Neuronal stem cell (in vitro differentiated cells): ENCODE measurements around the gene DTNB.

Source experiments
- DNase-seq: peaks from one replicate; pipeline ENCODE4 v3.0.0-alpha.2; 2013; ENCODE audit warnings: low spot score
- H2AFZ ChIP-seq: one replicate; pipeline ENCODE4 v1.6.1; 2013; ENCODE audit warnings: mild to moderate bottlenecking, low read length, inconsistent platforms
- H2AK5ac ChIP-seq: 2 replicates; pipeline ENCODE4 v1.6.1; 2013; ENCODE audit warnings: low read depth, mild to moderate bottlenecking, inconsistent platforms, low read length, moderate library complexity, mixed read lengths
- H2BK120ac ChIP-seq: 2 replicates; pipeline ENCODE4 v1.6.1; 2013; ENCODE audit warnings: low read depth, mild to moderate bottlenecking, inconsistent platforms, low read length, moderate library complexity, mixed read lengths
- H2BK12ac ChIP-seq: one replicate; pipeline ENCODE4 v1.6.1; 2013; ENCODE audit warnings: low read length, inconsistent platforms
- H2BK15ac ChIP-seq: 2 replicates; pipeline ENCODE4 v1.6.1; 2013; ENCODE audit warnings: mild to moderate bottlenecking, low read length, inconsistent platforms, mixed read lengths
- H2BK5ac ChIP-seq: one replicate; pipeline ENCODE4 v1.6.1; 2013; ENCODE audit warnings: inconsistent platforms, mild to moderate bottlenecking, low read length, moderate library complexity
- H3K14ac ChIP-seq: one replicate; pipeline ENCODE4 v1.6.1; 2013; ENCODE audit warnings: low read length, inconsistent platforms
- H3K18ac ChIP-seq: 2 replicates; pipeline ENCODE4 v1.6.1; 2013; ENCODE audit warnings: low read length, inconsistent platforms
- H3K23ac ChIP-seq: 2 replicates; pipeline ENCODE4 v1.6.1; 2013; ENCODE audit warnings: low read depth, mild to moderate bottlenecking, mixed read lengths, low read length, inconsistent platforms; ENCODE audit not compliant: poor library complexity
- H3K27ac ChIP-seq: replicated peaks from 3 replicates; pipeline ENCODE4 v1.5.1; 2013; ENCODE audit warnings: low read length, inconsistent platforms
- H3K27me3 ChIP-seq, 3 experiments: 2 replicates each; pipeline ENCODE4 v1.6.1; 2013; ENCODE audit warnings: low read length in 3 of 3, mild to moderate bottlenecking in 2 of 3, inconsistent platforms in 1 of 3, low read depth in 1 of 3, mixed read lengths in 1 of 3, moderate library complexity in 1 of 3; ENCODE audit not compliant: control insufficient read depth in 3 of 3, insufficient read depth in 3 of 3
- H3K36me3 ChIP-seq, 2 donors: replicated peaks in 1 of 2; 2 replicates each; pipeline ENCODE4 v1.6.1; 2013; ENCODE audit warnings: low read length in 2 of 2; ENCODE audit not compliant: control insufficient read depth in 2 of 2, insufficient read depth in 2 of 2
- H3K4ac ChIP-seq: 2 replicates; pipeline ENCODE4 v1.6.1; 2013; ENCODE audit warnings: inconsistent platforms, mild to moderate bottlenecking, low read length, moderate library complexity
- H3K4me1 ChIP-seq, 2 donors: 1 replicate in 1 of 2; 2 replicates in 1 of 2; pipeline ENCODE4 v1.6.1; 2013; ENCODE audit warnings: low read length in 2 of 2, low read depth in 1 of 2; ENCODE audit not compliant: control insufficient read depth in 2 of 2, insufficient read depth in 1 of 2
- H3K4me2 ChIP-seq: one replicate; pipeline ENCODE4 v1.6.1; 2013; ENCODE audit warnings: mild to moderate bottlenecking, low read length, inconsistent platforms; ENCODE audit not compliant: insufficient read depth, poor library complexity, severe bottlenecking
- H3K4me3 ChIP-seq, 2 donors: 2 replicates each; pipeline ENCODE4 v1.5.1; 2013; ENCODE audit warnings: low read length in 2 of 2, mild to moderate bottlenecking in 2 of 2, inconsistent platforms in 1 of 2, moderate library complexity in 1 of 2
- H3K79me1 ChIP-seq: one replicate; pipeline ENCODE4 v1.6.1; 2013; ENCODE audit warnings: low read depth, mild to moderate bottlenecking, inconsistent platforms, low read length, moderate library complexity
- H3K9ac ChIP-seq: one replicate; pipeline ENCODE4 v1.6.1; 2013; ENCODE audit warnings: mild to moderate bottlenecking, low read depth, low read length, inconsistent platforms; ENCODE audit not compliant: poor library complexity
- H3K9me3 ChIP-seq, 2 donors: replicated peaks in 1 of 2; 2 replicates each; pipeline versions ENCODE3 to v1.6.1; 2013; ENCODE audit warnings: low read length in 2 of 2, mild to moderate bottlenecking in 2 of 2, inconsistent platforms in 1 of 2, low read depth in 1 of 2, mixed read lengths in 1 of 2, moderate library complexity in 1 of 2; ENCODE audit not compliant: control insufficient read depth in 2 of 2, insufficient read depth in 1 of 2
- H4K8ac ChIP-seq: one replicate; pipeline ENCODE4 v1.6.1; 2013; ENCODE audit warnings: low read depth, mild to moderate bottlenecking, inconsistent platforms, low read length, moderate library complexity
- H4K91ac ChIP-seq: one replicate; pipeline ENCODE4 v1.6.1; 2013; ENCODE audit warnings: low read length, low read depth, mild to moderate bottlenecking, inconsistent platforms; ENCODE audit not compliant: poor library complexity
- WGBS, 2 donors: extraction: QIAGEN DNeasy Blood & Tissue Kit; methylation state at CpG; one replicate each; pipeline ENCODE4 v1.1.7; 2013; ENCODE audit warnings: missing lambda C conversion rate in 2 of 2, mixed read lengths in 1 of 2; ENCODE audit not compliant: insufficient read length in 2 of 2, insufficient replicate concordance in 1 of 2; ENCODE audit errors: extremely low coverage in 2 of 2; 5-methylcytosine and 5-hydroxymethylcytosine counted together

Gene DTNB

GRCh38 chr2:25402477-25402876 is 270.9 kb downstream of the DTNB start:
- H3K18ac ChIP-seq: no peak overlapping the region
- H3K27ac ChIP-seq: no peak overlapping the region

GRCh38 chr2:25401307-25402026 is 271.9 kb downstream of the DTNB start:
- DNase-seq: no peak
- no peaks in the 10 kb centered on the region for H3K27me3 ChIP-seq
- H3K79me1 ChIP-seq: no peaks in the 10 kb centered on the region
- no peak overlapping the region for H2BK15ac ChIP-seq
- H3K4me2 ChIP-seq: no peak overlapping the region
- H3K4ac ChIP-seq: no peak overlapping the region
- no peaks in the 10 kb centered on the region for H3K9me3 ChIP-seq
- H2BK12ac ChIP-seq: no peak overlapping the region
- no peak overlapping the region for H4K91ac ChIP-seq
- no peak overlapping the region for H2BK120ac ChIP-seq
- no peaks in the 10 kb centered on the region for H3K36me3 ChIP-seq
- H3K9ac ChIP-seq: no peak overlapping the region
- H3K27ac ChIP-seq: no peak overlapping the region
- H4K8ac ChIP-seq: no peak overlapping the region
- no peak overlapping the region for H3K4me3 ChIP-seq
- H3K18ac ChIP-seq: no peak overlapping the region
- H2BK5ac ChIP-seq: no peak overlapping the region
- H3K23ac ChIP-seq: no peak overlapping the region
- no peak overlapping the region for H2AFZ ChIP-seq
- H3K14ac ChIP-seq: no peak overlapping the region
- no peak overlapping the region for H2AK5ac ChIP-seq
- no CpG with 5 or more reads among the region's 8 CpGs for whole genome bisulfite sequencing, 2 donors
- H3K4me1 ChIP-seq: peaks cover 2 to 7% of the 10 kb centered on the region in 2 donors

More at GRCh38 chr2:25402477-25402876, 270.9 kb downstream of the DTNB start:
- Histone ChIP-seq H3K36me3 (no peaks in the 10 kb centered on the region), H4K8ac (no peak overlapping the region), H3K27me3 (no peaks in the 10 kb centered on the region), H3K23ac (no peak overlapping the region), H3K4me2 (no peak overlapping the region), H2AFZ (no peak overlapping the region), H2BK15ac (no peak overlapping the region), H3K9ac (no peak overlapping the region), H2BK5ac (no peak overlapping the region), H3K4me1 (peaks cover 2 to 7% of the 10 kb centered on the region in 2 donors), H3K14ac (no peak overlapping the region), H3K9me3 (no peaks in the 10 kb centered on the region), H3K4ac (no peak overlapping the region), H2BK12ac (no peak overlapping the region), H2AK5ac (no peak overlapping the region), H3K79me1 (no peaks in the 10 kb centered on the region), H3K4me3 (no peak overlapping the region), H4K91ac (no peak overlapping the region), H2BK120ac (no peak overlapping the region)
- WGBS, 2 donors: no CpG with 5 or more reads among the region's 3 CpGs
- DNase-seq: no peak

GRCh38 chr2:25400576-25401216 is 272.7 kb downstream of the DTNB start:
- H3K4ac ChIP-seq: no peak overlapping the region
- H3K79me1 ChIP-seq: no peaks in the 10 kb centered on the region
- H3K27me3 ChIP-seq: no peaks in the 10 kb centered on the region
- H2BK12ac ChIP-seq: no peak overlapping the region
- H3K9me3 ChIP-seq: no peaks in the 10 kb centered on the region
- H4K91ac ChIP-seq: no peak overlapping the region
- H3K4me1 ChIP-seq: peaks cover 2 to 7% of the 10 kb centered on the region in 2 donors
- H2BK15ac ChIP-seq: no peak overlapping the region
- no peak overlapping the region for H4K8ac ChIP-seq
- H3K36me3 ChIP-seq: no peaks in the 10 kb centered on the region
- H3K4me3 ChIP-seq: no peak overlapping the region
- H3K14ac ChIP-seq: no peak overlapping the region
- no peak overlapping the region for H3K4me2 ChIP-seq
- no peak for DNase-seq
- H2BK120ac ChIP-seq: no peak overlapping the region
- H3K9ac ChIP-seq: no peak overlapping the region
- no peak overlapping the region for H2BK5ac ChIP-seq
- H3K18ac ChIP-seq: no peak overlapping the region
- no CpG with 5 or more reads among the region's 3 CpGs for WGBS, 2 donors
- no peak overlapping the region for H3K23ac ChIP-seq
- H2AK5ac ChIP-seq: no peak overlapping the region
- no peak overlapping the region for H2AFZ ChIP-seq
- H3K27ac ChIP-seq: no peak overlapping the region

- no peak overlapping the region for H3K4ac ChIP-seq
- H3K4me2 ChIP-seq: no peak overlapping the region
- WGBS, 2 donors: no CpG with 5 or more reads among the region's 8 CpGs
- no peak overlapping the region for H2BK15ac ChIP-seq
- H2BK120ac ChIP-seq: no peak overlapping the region
- H3K9ac ChIP-seq: no peak overlapping the region
- H3K36me3 ChIP-seq: no peaks in the 10 kb centered on the region
- no peaks in the 10 kb centered on the region for H3K9me3 ChIP-seq
- no peak overlapping the region for H3K18ac ChIP-seq
- no peak overlapping the region for H2AFZ ChIP-seq
- H2BK12ac ChIP-seq: no peak overlapping the region
- H3K79me1 ChIP-seq: no peaks in the 10 kb centered on the region
- no peak overlapping the region for H2AK5ac ChIP-seq
- DNase-seq: no peak
- no peak overlapping the region for H3K23ac ChIP-seq
- no peak overlapping the region for H4K91ac ChIP-seq
- no peak overlapping the region for H2BK5ac ChIP-seq
- H3K27me3 ChIP-seq: no peaks in the 10 kb centered on the region
- H3K27ac ChIP-seq: no peak overlapping the region
- no peak overlapping the region for H3K4me3 ChIP-seq
- H3K4me1 ChIP-seq: peaks cover 2 to 7% of the 10 kb centered on the region in 2 donors
- H3K14ac ChIP-seq: no peak overlapping the region
- no peak overlapping the region for H4K8ac ChIP-seq
These were observed 273.2 kb downstream of the DTNB start for GRCh38 chr2:25400169-25400568.
